Panc1 (cell line): Measurements from ENCODE around the gene ACTR3. TPM values are rescaled to one million over a fixed set of nuclear protein-coding genes. Genes with fewer than 3 reads are reported as not detected.

Experiments used
- ATAC-seq: fragments of 200-7000 bp; cut with Tn5 transposase; 2 replicates; pipeline ENCODE4 v1.9.1; 2020; ENCODE audit warnings: mild to moderate bottlenecking, moderate library complexity
- BruUV-seq: library from RNA; stranded (reverse); fragments of 400-500 nt; replicated peaks from 2 replicates; lab custom pipeline; 2021; lab: Mats Ljungman, UMichigan
- CTCF ChIA-PET: fragments of 300-600 bp; sonication (Branson Sonifier 250); formaldehyde crosslinking; loops from one replicate; lab custom pipeline; 2022; ENCODE audit warnings: antibody characterized with exemption; lab: Charles Lee
- POLR2A ChIA-PET: fragments of 300-600 bp; sonication (Branson Sonifier 250); formaldehyde crosslinking; loops from one replicate; lab custom pipeline; 2022; ENCODE audit warnings: antibody characterized with exemption; lab: Charles Lee
- DNase-seq: peaks from one replicate; pipeline ENCODE4 v3.0.0-alpha.2; 2010; ENCODE audit warnings: low read depth, low spot score
- H3K27ac ChIP-seq: 2 replicates; pipeline ENCODE4 v1.5.1; 2011; ENCODE audit warnings: mild to moderate bottlenecking, low read length, inconsistent platforms
- H3K27me3 ChIP-seq: fragments of 200-500 bp; sonication (Bioruptor generic); 2 replicates; pipeline ENCODE4 v1.6.0; 2014; ENCODE audit warnings: low read length, inconsistent platforms; ENCODE audit not compliant: control insufficient read depth, insufficient read depth
- H3K36me3 ChIP-seq: fragments of 200-500 bp; sonication (Bioruptor generic); 2 replicates; pipeline ENCODE4 v1.5.1; 2014; ENCODE audit warnings: inconsistent platforms, mild to moderate bottlenecking, low read length, moderate library complexity; ENCODE audit not compliant: control insufficient read depth, insufficient read depth
- H3K4me1 ChIP-seq: 2 replicates; pipeline ENCODE4 v1.5.1; 2011; ENCODE audit warnings: inconsistent platforms, mild to moderate bottlenecking, low read length, moderate library complexity; ENCODE audit not compliant: control insufficient read depth, insufficient read depth
- H3K4me3 ChIP-seq, 2 experiments: 2 replicates each; pipeline ENCODE4 v1.5.1; 2011 to 2012; ENCODE audit warnings: low read depth in 2 of 2, low read length in 2 of 2, mild to moderate bottlenecking in 2 of 2, inconsistent platforms in 1 of 2, moderate library complexity in 1 of 2
- H3K9me3 ChIP-seq: fragments of 200-500 bp; sonication (Bioruptor generic); 2 replicates; pipeline ENCODE4 v1.5.1; 2014; ENCODE audit warnings: low read depth, mild to moderate bottlenecking, inconsistent platforms, low read length, moderate library complexity; ENCODE audit not compliant: control insufficient read depth, insufficient read depth
- POLR2AphosphoS5 ChIP-seq: IDR thresholded peaks from 2 replicates; pipeline ENCODE4 v1.6.1; 2012; ENCODE audit warnings: mild to moderate bottlenecking, low read depth, low read length, moderate library complexity
- SIN3A ChIP-seq: IDR thresholded peaks from 2 replicates; pipeline ENCODE4 v1.6.1; 2012; ENCODE audit warnings: low read depth, mild to moderate bottlenecking, low read length, moderate library complexity, borderline replicate concordance; ENCODE audit not compliant: insufficient read depth
- TCF7L2 ChIP-seq: IDR thresholded peaks from 2 replicates; pipeline ENCODE4 v1.6.1; 2011; ENCODE audit warnings: mild to moderate bottlenecking, low read depth, low read length, inconsistent platforms
- in situ Hi-C: cut with HindIII; loops from 2 replicates; pipeline ENCODE4 v1.10.0; 2016; ENCODE audit warnings: low sequenced_read_pairs, low pct_unique_long_range_greater_than_20kb
- intact Hi-C: fragments of 100-400 bp; cut with micrococcal nuclease; formaldehyde crosslinking; loops from one replicate; pipeline ENCODE4 v1.10.0; 2022; ENCODE audit not compliant: unreplicated experiment
- total RNA-seq: library from RNA; stranded (reverse); gene quantifications from one replicate; pipeline ENCODE4 v1.2.1, GENCODE V29; 2021; ENCODE audit not compliant: unreplicated experiment
- TF ChIP-seq, protein P1 (sequence below), 2 experiments: IDR thresholded peaks; 2 replicates each; pipeline ENCODE4 v1.6.1; 2011 to 2012; ENCODE audit warnings: low read depth in 2 of 2, control low read depth in 1 of 2, low read length in 1 of 2, mild to moderate bottlenecking in 1 of 2, moderate library complexity in 1 of 2; ENCODE audit not compliant: insufficient read depth in 1 of 2
- TF ChIP-seq, protein P2 (sequence below): fragments of 450-650 bp; IDR thresholded peaks from 2 replicates; pipeline ENCODE4 v1.5.1; 2017; ENCODE audit warnings: mild to moderate bottlenecking

The ACTR3 gene
- total RNA-seq, 1 experiment from 2014 or later, result 347 TPM

DNA sequence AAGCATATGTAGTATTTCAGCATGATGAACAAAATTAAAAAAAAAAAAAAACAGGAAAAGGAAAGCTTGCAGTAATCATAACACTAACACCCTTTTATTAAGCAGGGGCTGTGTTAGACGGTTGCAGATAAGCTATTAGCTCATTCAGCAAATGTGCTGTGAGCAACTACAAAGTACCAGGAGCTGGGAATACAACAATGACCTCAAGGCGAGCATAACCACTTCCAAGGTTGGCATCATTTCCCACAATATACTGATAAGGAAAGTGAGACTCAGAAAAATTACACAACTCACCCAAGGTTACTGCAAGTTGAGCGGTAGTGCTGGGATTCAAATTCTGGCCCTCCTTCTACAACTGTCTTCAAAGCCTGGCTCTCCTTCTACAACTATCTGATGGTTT, 38.2 kb upstream of the ACTR3 start:
- in situ Hi-C loops, result no loop called here
- no peaks in the 10 kb centered on the region for H3K4me1 ChIP-seq
- TF ChIP-seq, protein P1, sequence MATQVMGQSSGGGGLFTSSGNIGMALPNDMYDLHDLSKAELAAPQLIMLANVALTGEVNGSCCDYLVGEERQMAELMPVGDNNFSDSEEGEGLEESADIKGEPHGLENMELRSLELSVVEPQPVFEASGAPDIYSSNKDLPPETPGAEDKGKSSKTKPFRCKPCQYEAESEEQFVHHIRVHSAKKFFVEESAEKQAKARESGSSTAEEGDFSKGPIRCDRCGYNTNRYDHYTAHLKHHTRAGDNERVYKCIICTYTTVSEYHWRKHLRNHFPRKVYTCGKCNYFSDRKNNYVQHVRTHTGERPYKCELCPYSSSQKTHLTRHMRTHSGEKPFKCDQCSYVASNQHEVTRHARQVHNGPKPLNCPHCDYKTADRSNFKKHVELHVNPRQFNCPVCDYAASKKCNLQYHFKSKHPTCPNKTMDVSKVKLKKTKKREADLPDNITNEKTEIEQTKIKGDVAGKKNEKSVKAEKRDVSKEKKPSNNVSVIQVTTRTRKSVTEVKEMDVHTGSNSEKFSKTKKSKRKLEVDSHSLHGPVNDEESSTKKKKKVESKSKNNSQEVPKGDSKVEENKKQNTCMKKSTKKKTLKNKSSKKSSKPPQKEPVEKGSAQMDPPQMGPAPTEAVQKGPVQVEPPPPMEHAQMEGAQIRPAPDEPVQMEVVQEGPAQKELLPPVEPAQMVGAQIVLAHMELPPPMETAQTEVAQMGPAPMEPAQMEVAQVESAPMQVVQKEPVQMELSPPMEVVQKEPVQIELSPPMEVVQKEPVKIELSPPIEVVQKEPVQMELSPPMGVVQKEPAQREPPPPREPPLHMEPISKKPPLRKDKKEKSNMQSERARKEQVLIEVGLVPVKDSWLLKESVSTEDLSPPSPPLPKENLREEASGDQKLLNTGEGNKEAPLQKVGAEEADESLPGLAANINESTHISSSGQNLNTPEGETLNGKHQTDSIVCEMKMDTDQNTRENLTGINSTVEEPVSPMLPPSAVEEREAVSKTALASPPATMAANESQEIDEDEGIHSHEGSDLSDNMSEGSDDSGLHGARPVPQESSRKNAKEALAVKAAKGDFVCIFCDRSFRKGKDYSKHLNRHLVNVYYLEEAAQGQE (IDR thresholded peaks at IDR 0.05; ENCODE audit: insufficient read depth in 1 of 2, low read depth in 2 of 2, low read length in 1 of 2), result no peak
- TF ChIP-seq TCF7L2 (no peak), SIN3A (no peak), POLR2AphosphoS5 (no peak)
- TF ChIP-seq, protein P2, sequence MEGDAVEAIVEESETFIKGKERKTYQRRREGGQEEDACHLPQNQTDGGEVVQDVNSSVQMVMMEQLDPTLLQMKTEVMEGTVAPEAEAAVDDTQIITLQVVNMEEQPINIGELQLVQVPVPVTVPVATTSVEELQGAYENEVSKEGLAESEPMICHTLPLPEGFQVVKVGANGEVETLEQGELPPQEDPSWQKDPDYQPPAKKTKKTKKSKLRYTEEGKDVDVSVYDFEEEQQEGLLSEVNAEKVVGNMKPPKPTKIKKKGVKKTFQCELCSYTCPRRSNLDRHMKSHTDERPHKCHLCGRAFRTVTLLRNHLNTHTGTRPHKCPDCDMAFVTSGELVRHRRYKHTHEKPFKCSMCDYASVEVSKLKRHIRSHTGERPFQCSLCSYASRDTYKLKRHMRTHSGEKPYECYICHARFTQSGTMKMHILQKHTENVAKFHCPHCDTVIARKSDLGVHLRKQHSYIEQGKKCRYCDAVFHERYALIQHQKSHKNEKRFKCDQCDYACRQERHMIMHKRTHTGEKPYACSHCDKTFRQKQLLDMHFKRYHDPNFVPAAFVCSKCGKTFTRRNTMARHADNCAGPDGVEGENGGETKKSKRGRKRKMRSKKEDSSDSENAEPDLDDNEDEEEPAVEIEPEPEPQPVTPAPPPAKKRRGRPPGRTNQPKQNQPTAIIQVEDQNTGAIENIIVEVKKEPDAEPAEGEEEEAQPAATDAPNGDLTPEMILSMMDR, result no peak
- DNase-seq, result no peak
- intact Hi-C loops, result no loop called here
- no peaks in the 10 kb centered on the region for H3K27me3 ChIP-seq
- no peak for ATAC-seq
- H3K9me3 ChIP-seq, result no peaks in the 10 kb centered on the region
- no peak overlapping the region for H3K4me3 ChIP-seq
- POLR2A ChIA-PET, result interaction anchor here (0.7 to 1.0 kb wide), 2 partner anchors 9 to 154 kb away, joined by 3 to 4 read pairs; no protein-coding TSS in a partner anchor
- no peak overlapping the region for H3K27ac ChIP-seq
- no TSS peak for BruUV-seq
- no peaks in the 10 kb centered on the region for H3K36me3 ChIP-seq
- CTCF ChIA-PET, result interaction anchor here (0.7 kb wide), 1 partner anchor 14 kb away, joined by 11 read pairs; no protein-coding TSS in a partner anchor

DNA sequence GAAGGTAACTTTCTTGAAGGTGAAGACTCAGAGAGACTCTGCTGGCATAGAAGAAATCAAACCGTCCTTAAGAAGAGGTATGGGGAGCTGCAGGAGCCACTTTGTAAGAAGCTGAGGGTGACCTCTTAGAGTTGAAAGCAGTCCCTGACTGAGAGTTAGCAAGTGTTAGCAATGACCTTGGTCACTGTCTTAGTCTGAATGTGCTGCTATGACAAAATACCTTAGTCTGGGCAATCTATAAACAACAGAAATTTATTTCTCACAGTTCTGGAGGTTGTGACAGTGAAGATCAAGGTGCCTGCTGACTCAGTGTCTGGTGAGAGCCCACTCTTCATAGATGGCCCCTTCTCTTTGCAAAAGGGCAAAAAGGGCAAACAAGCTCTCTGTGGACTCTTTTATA, 35.7 kb upstream of the ACTR3 start:
- Histone ChIP-seq H3K9me3 (no peaks in the 10 kb centered on the region), H3K27ac (no peak overlapping the region), H3K4me3 (no peak overlapping the region), H3K4me1 (peaks cover 3% of the 10 kb centered on the region; the same call in 1 of the 2 replicates), H3K36me3 (no peaks in the 10 kb centered on the region), H3K27me3 (no peaks in the 10 kb centered on the region)
- intact Hi-C loops, result no loop called here
- in situ Hi-C loops, result no loop called here
- no TSS peak for BruUV-seq
- DNase-seq (no peak), ATAC-seq (no peak)
- ChIA-PET POLR2A (no interaction called here), CTCF (no interaction called here)
- TF ChIP-seq POLR2AphosphoS5, result no peak
- TF ChIP-seq, protein P2, result no peak
- TF ChIP-seq, protein P1 (IDR thresholded peaks at IDR 0.05; ENCODE audit: insufficient read depth in 1 of 2, low read depth in 2 of 2, low read length in 1 of 2), result no peak
- no peak for TF ChIP-seq SIN3A
- no peak for TF ChIP-seq TCF7L2
